DOHH2 (cell line): ENCODE measurements around the gene INTS12.

ENCODE experiments used
- CTCF ChIP-seq: fragments of 200-600 bp; sonication (generic); IDR thresholded peaks from one replicate; pipeline ENCODE4 v1.5.1; 2014; ENCODE audit warnings: antibody characterized with exemption, mild to moderate bottlenecking, low read depth, low read length; ENCODE audit not compliant: poor library complexity, severe bottlenecking
- EZH2phosphoT487 ChIP-seq: fragments of 200-600 bp; sonication (generic); IDR thresholded peaks from 2 replicates; pipeline ENCODE4 v1.6.1; 2017; ENCODE audit warnings: borderline replicate concordance, mild to moderate bottlenecking, antibody characterized with exemption, low read length, moderate library complexity, mixed read lengths

- peak; percentile 7 for TF ChIP-seq CTCF
- no peak for TF ChIP-seq EZH2phosphoT487
These were observed 577 bp upstream of the INTS12 start for GRCh38 chr4:105709081-105709450.
